Measurements from ENCODE around the gene SNAPC5. TPM values are rescaled to one million over a fixed set of nuclear protein-coding genes. Genes with fewer than 3 reads are reported as not detected.

Gene SNAPC5
- total RNA-seq, 1 experiment from 2014 or later = 17.9 TPM

DNA sequence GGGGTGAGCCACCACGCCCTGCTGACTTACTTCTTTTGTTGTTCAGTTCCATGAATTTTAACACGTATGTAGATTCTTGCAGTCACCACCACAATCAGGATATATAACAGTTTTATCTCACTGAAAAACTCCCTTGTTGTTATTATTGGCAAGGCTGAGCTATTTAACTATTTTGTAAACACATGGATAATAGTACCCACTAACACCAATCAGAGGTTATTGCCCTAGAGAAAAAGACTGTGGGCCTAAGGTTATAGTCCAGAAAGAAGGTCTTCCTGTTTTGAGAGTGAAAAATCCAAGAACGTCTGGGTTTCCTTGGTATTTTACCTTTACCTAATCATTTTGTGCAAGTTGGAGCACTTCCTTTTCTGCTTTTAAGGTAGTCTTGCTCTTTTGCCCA, 17.0 kb upstream of the SNAPC5 start:
- H2AFZ ChIP-seq = no peak overlapping the region
- ChIA-PET POLR2A (ENCODE audit: unreplicated experiment) (no interaction called here), CTCF (no interaction called here)
- TF ChIP-seq, protein P1, sequence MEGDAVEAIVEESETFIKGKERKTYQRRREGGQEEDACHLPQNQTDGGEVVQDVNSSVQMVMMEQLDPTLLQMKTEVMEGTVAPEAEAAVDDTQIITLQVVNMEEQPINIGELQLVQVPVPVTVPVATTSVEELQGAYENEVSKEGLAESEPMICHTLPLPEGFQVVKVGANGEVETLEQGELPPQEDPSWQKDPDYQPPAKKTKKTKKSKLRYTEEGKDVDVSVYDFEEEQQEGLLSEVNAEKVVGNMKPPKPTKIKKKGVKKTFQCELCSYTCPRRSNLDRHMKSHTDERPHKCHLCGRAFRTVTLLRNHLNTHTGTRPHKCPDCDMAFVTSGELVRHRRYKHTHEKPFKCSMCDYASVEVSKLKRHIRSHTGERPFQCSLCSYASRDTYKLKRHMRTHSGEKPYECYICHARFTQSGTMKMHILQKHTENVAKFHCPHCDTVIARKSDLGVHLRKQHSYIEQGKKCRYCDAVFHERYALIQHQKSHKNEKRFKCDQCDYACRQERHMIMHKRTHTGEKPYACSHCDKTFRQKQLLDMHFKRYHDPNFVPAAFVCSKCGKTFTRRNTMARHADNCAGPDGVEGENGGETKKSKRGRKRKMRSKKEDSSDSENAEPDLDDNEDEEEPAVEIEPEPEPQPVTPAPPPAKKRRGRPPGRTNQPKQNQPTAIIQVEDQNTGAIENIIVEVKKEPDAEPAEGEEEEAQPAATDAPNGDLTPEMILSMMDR (conservative IDR thresholded peaks at IDR 0.05) = no peak
- TF ChIP-seq EZH2 (IDR thresholded peaks at IDR 0.05; ENCODE audit: low read depth) = no peak
- no peaks in the 10 kb centered on the region for H3K27me3 ChIP-seq (ENCODE audit: insufficient read depth, low read depth)
- no peaks in the 10 kb centered on the region for H3K36me3 ChIP-seq (ENCODE audit: low read depth)
- no peak overlapping the region for H3K27ac ChIP-seq
- intact Hi-C loops (cut with micrococcal nuclease; ENCODE audit: unreplicated experiment) = no loop called here
- no peaks in the 10 kb centered on the region for H4K20me1 ChIP-seq (ENCODE audit: insufficient read depth)
- peaks cover 17% of the 10 kb centered on the region; the same call in 1 of the 2 replicates for H3F3A ChIP-seq (ENCODE audit: insufficient read depth, low read depth)
- BruUV-seq (replicated peaks) = no TSS peak
- H3K4me1 ChIP-seq (replicated peaks; ENCODE audit: insufficient read depth) = peaks cover 12% of the 10 kb centered on the region
- no peak for DNase-seq
- no peak overlapping the region for H3K4me3 ChIP-seq
- no peaks in the 10 kb centered on the region for H3K9me2 ChIP-seq (ENCODE audit: insufficient read depth)
- no peak overlapping the region for H3K4me2 ChIP-seq
- no peaks in the 10 kb centered on the region for H3K9me3 ChIP-seq (ENCODE audit: insufficient read depth, low read depth)
- no peaks in the 10 kb centered on the region for H3K79me2 ChIP-seq (ENCODE audit: low read depth)

DNA sequence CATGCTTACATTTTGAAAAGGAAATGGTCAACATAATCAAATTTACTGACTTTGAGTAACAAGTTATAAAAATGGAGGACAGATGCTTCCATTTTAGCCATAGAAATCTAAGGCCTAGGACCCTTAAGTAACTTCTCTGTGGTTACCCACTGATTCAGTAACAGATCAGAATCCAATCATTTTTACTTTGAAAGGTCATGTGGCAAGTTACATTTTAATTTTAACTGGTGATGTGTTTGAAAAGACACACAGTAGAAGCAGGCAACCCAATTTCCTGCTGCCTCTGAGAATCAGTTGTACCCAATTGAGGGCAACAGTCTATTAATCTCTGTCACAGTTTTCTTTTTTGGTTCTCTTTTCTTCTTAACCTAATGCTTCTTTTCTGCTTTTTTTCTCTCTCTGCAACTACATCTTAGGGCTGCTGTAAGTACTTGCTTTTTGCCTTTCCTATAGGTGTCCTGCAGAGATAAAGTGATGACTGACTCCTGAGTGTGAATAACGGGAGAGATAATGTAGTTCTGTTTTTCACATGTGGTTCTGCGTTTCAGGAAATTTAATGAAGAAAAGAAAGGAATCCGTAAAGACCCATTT, 10.8 kb upstream of the SNAPC5 start:
- no peaks in the 10 kb centered on the region for H3K9me3 ChIP-seq (ENCODE audit: insufficient read depth, low read depth)
- H3K4me1 ChIP-seq (replicated peaks; ENCODE audit: insufficient read depth) = no peaks in the 10 kb centered on the region
- intact Hi-C loops (cut with micrococcal nuclease; ENCODE audit: unreplicated experiment) = loop anchor here (5.0 to 10.0 kb wide), 3 partner anchors 259 to 604 kb away; no protein-coding TSS in a partner anchor
- no peak for TF ChIP-seq EZH2 (IDR thresholded peaks at IDR 0.05; ENCODE audit: low read depth)
- TF ChIP-seq, protein P1 (conservative IDR thresholded peaks at IDR 0.05) = no peak
- H3K4me3 ChIP-seq = no peak overlapping the region
- no peak for DNase-seq
- peaks cover 15% of the 10 kb centered on the region; the same call in 1 of the 2 replicates for H3F3A ChIP-seq (ENCODE audit: insufficient read depth, low read depth)
- peaks cover 8% of the 10 kb centered on the region; the same call in 1 of the 2 replicates for H3K36me3 ChIP-seq (ENCODE audit: low read depth)
- ChIA-PET CTCF (no interaction called here), POLR2A (ENCODE audit: unreplicated experiment) (no interaction called here)
- peaks cover 4% of the 10 kb centered on the region; the same call in 1 of the 2 replicates for H4K20me1 ChIP-seq (ENCODE audit: insufficient read depth)
- H3K27ac ChIP-seq = no peak overlapping the region
- H2AFZ ChIP-seq = no peak overlapping the region
- no peaks in the 10 kb centered on the region for H3K9me2 ChIP-seq (ENCODE audit: insufficient read depth)
- no TSS peak for BruUV-seq (replicated peaks)
- no peaks in the 10 kb centered on the region for H3K27me3 ChIP-seq (ENCODE audit: insufficient read depth, low read depth)
- peaks cover 37% of the 10 kb centered on the region for H3K79me2 ChIP-seq (ENCODE audit: low read depth)
- H3K4me2 ChIP-seq = no peak overlapping the region

DNA sequence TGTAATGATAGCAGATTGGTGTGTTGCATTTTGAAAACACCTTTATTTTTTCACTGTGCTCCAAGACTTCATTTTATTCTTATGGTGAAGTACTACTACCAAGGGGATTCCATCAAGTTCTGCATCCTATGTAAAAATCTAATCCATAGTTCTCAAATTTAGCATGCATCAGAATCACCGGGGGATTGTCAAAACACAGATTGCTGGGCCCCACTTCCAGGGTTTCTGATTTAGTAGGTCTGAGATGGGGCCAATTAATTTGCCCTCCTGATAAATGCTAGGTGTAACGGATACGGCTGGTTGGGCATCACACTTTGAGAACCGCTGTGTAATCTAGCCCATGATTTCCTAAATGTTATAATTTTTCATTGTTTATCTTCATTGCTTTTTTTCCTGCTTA, 8.3 kb upstream of the SNAPC5 start:
- peak overlapping the region; percentile 91 for H2AFZ ChIP-seq

More for the DNA sequence above, 8.3 kb upstream of the SNAPC5 start:
- H3K27me3 ChIP-seq (ENCODE audit: insufficient read depth, low read depth) = no peaks in the 10 kb centered on the region
- ChIA-PET CTCF (no interaction called here), POLR2A (ENCODE audit: unreplicated experiment) (no interaction called here)
- no peak for DNase-seq
- intact Hi-C loops (cut with micrococcal nuclease; ENCODE audit: unreplicated experiment) = loop anchor here (5.0 to 10.0 kb wide), 3 partner anchors 261 to 601 kb away; no protein-coding TSS in a partner anchor
- H3F3A ChIP-seq (ENCODE audit: insufficient read depth, low read depth) = peaks cover 41% of the 10 kb centered on the region
- peak overlapping the region; percentile 100 for H3K4me3 ChIP-seq
- peaks cover 11% of the 10 kb centered on the region for H3K4me1 ChIP-seq (replicated peaks; ENCODE audit: insufficient read depth)
- H3K4me2 ChIP-seq = peak overlapping the region; percentile 85
- H3K79me2 ChIP-seq (ENCODE audit: low read depth) = peaks cover 63% of the 10 kb centered on the region
- no peaks in the 10 kb centered on the region for H3K9me3 ChIP-seq (ENCODE audit: insufficient read depth, low read depth)
- no peaks in the 10 kb centered on the region for H3K9me2 ChIP-seq (ENCODE audit: insufficient read depth)
- peaks cover 32% of the 10 kb centered on the region for H3K36me3 ChIP-seq (ENCODE audit: low read depth)
- H4K20me1 ChIP-seq (ENCODE audit: insufficient read depth) = peaks cover 29% of the 10 kb centered on the region
- no peak for TF ChIP-seq EZH2 (IDR thresholded peaks at IDR 0.05; ENCODE audit: low read depth)
- TF ChIP-seq, protein P1 (conservative IDR thresholded peaks at IDR 0.05) = no peak
- BruUV-seq (replicated peaks) = no TSS peak
- H3K27ac ChIP-seq = peak overlapping the region; percentile 91
